ENCODE measurements around the gene CPNE4. TPM values are rescaled to one million over a fixed set of nuclear protein-coding genes. Genes with fewer than 3 reads are reported as not detected.

Gene CPNE4
- total and polyA plus RNA-seq, 8 donors: 0.15 to 8.9 (median 1.7) TPM

DNA sequence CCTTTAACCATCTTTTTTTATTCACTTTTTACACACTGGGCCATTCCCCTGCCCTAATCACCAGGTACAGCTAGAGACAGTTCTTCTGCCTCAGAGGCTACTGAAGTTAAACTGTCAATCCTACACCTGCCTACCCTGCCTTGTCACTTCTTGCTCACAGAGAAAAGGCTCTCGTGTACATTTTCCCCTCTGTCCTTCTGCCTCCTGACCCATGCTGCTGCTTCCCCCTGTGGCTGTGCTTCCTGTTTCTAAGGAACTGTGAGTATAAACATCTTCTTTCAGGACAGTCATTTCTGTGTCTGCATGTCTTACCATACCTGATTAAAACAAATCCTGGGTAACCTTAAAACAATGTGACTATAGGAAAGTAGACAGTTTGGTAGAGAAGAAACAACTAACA lies 295.6 kb downstream of the CPNE4 start:
- Histone ChIP-seq H3K4me1 (no peaks in the 10 kb centered on the region), H3K36me3 (no peaks in the 10 kb centered on the region), H3K9me3 (no peaks in the 10 kb centered on the region), H3K27ac (no peak overlapping the region), H3K27me3 (no peaks in the 10 kb centered on the region), H3K4me3 (no peak overlapping the region)
- WGBS, 5 donors: 22 to 60% (median 29%) methylated on average over 1 of the region's 1 CpG
- TF ChIP-seq POLR2A (IDR thresholded peaks at IDR 0.05) (no peak), POLR2AphosphoS5 (IDR thresholded peaks at IDR 0.05) (no peak), EP300 (IDR thresholded peaks at IDR 0.05) (no peak)
- TF ChIP-seq, protein P1, sequence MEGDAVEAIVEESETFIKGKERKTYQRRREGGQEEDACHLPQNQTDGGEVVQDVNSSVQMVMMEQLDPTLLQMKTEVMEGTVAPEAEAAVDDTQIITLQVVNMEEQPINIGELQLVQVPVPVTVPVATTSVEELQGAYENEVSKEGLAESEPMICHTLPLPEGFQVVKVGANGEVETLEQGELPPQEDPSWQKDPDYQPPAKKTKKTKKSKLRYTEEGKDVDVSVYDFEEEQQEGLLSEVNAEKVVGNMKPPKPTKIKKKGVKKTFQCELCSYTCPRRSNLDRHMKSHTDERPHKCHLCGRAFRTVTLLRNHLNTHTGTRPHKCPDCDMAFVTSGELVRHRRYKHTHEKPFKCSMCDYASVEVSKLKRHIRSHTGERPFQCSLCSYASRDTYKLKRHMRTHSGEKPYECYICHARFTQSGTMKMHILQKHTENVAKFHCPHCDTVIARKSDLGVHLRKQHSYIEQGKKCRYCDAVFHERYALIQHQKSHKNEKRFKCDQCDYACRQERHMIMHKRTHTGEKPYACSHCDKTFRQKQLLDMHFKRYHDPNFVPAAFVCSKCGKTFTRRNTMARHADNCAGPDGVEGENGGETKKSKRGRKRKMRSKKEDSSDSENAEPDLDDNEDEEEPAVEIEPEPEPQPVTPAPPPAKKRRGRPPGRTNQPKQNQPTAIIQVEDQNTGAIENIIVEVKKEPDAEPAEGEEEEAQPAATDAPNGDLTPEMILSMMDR (IDR thresholded peaks at IDR 0.05): no peak
- no peak for DNase-seq
- intact Hi-C loops (cut with DNase I; ENCODE audit: low total_unique reads): no loop called here

DNA sequence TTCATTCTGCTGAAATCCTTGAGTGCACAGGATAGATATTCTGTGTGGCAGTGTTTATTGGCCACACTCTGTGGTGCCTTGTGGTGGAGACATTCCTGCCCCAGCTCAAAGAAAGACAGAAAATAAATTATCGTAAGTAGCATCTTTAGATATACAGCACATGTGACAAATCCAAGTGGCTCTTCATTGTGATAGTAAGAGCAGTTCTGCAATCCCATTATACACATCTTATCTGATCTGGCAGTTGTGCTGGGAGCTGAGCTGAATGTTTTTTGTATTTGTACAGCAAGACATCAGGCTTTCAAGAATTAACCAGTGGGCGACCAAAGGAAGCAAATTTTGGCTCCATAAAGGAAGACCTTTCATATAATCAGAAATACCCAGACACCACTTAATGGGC lies 296.7 kb downstream of the CPNE4 start:
- Histone ChIP-seq H3K4me1 (no peaks in the 10 kb centered on the region), H3K9me3 (no peaks in the 10 kb centered on the region), H3K36me3 (no peaks in the 10 kb centered on the region), H3K27ac (no peak overlapping the region), H3K27me3 (no peaks in the 10 kb centered on the region), H3K4me3 (no peak overlapping the region)
- 73 to 81% (median 74%) methylated on average over 2 of the region's 2 CpGs for WGBS, 5 donors
- intact Hi-C loops (cut with DNase I; ENCODE audit: low total_unique reads): no loop called here
- DNase-seq: no peak
- TF ChIP-seq POLR2AphosphoS5 (IDR thresholded peaks at IDR 0.05) (no peak), POLR2A (IDR thresholded peaks at IDR 0.05) (no peak), EP300 (IDR thresholded peaks at IDR 0.05) (no peak)
- TF ChIP-seq, protein P1 (IDR thresholded peaks at IDR 0.05): no peak

DNA sequence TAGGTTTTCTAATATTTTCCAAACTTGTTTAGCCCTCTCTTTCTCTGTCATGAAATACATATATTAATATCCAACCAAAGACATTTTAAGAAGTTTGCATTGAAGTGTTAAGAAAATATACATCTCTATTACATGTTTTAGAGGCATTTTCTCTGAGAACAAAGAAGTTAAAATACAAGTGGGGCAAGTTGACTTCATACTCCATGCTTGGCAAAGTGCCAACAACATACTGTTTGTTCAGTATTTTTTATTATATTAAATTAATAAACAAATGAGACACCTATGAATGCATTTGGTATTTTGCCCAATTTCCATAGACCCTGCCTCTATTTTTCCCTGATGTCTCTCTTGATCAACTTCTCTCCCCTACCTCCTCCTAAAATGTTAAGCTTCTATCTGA lies 299.3 kb downstream of the CPNE4 start:
- no peak for TF ChIP-seq POLR2AphosphoS5 (IDR thresholded peaks at IDR 0.05)
- TF ChIP-seq, protein P1 (IDR thresholded peaks at IDR 0.05): no peak
- TF ChIP-seq EP300 (IDR thresholded peaks at IDR 0.05): no peak
- no peak for TF ChIP-seq POLR2A (IDR thresholded peaks at IDR 0.05)
- no peak for DNase-seq
- Histone ChIP-seq H3K9me3 (no peaks in the 10 kb centered on the region), H3K27ac (no peak overlapping the region), H3K4me3 (no peak overlapping the region), H3K4me1 (no peaks in the 10 kb centered on the region), H3K36me3 (no peaks in the 10 kb centered on the region), H3K27me3 (no peaks in the 10 kb centered on the region)
- intact Hi-C loops (cut with DNase I; ENCODE audit: low total_unique reads): no loop called here

DNA sequence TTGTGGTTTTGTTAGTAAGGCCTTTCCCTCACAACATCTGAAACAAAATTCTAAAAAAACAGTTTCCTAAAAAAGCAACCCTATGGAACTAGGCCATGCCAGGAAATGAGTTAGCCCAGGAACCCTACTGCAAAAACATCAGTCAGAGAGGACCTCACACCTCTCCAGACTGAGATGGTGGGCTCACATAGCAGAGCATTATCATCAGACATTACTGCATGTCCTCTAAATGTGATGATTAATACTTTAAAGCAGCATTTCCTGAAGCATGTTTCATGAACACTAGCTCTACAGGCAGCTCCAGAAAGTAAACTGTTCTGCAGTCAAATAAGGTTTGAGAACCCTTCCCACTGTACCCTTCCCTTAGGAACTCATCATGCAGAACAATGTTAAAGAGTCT lies 299.7 kb downstream of the CPNE4 start:
- no peaks in the 10 kb centered on the region for H3K4me1 ChIP-seq
- H3K27me3 ChIP-seq: no peaks in the 10 kb centered on the region
- H3K4me3 ChIP-seq: no peak overlapping the region
- H3K36me3 ChIP-seq: no peaks in the 10 kb centered on the region
- TF ChIP-seq POLR2A (IDR thresholded peaks at IDR 0.05): no peak
- no peak for DNase-seq
- no peak overlapping the region for H3K27ac ChIP-seq
- intact Hi-C loops (cut with DNase I; ENCODE audit: low total_unique reads): no loop called here
- H3K9me3 ChIP-seq: no peaks in the 10 kb centered on the region

DNA sequence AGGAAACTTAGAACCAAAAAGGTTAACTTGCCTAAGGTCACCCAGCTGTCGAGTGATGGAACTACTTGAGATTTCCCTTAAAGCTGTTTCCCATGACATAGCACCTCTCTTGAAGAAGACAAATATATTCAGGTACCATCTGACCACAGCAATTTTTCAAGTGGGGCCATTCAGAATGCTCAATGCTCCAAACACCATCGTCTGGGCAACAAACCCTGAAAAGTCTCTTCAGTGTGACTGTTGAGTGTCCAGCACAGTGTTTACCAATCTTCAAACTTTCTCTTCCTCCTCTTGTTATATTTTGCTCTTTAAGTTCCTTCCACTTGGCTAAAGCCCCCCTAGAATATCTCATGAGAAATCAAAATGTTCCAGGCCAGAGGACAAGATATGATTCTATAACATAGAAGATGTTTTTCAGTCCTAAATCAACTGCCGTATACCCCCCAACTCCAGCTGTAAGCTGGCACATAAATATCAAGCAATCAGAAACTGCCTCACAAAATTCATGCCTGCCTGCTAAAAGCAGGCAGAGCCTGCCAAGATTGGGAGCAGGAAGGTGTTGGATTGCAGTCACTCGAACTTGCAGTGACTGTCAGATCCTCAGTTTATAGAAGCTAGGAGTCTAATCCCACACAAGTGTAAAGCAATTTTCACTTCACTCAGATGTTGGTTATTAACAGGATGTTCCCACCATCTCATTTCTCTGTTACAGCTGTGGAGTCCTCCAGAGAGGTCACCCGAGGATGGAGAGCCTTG lies 301.6 kb downstream of the CPNE4 start:
- TF ChIP-seq POLR2A (IDR thresholded peaks at IDR 0.05) (no peak), EP300 (IDR thresholded peaks at IDR 0.05) (no peak), POLR2AphosphoS5 (IDR thresholded peaks at IDR 0.05) (no peak)
- TF ChIP-seq, protein P1 (IDR thresholded peaks at IDR 0.05): no peak
- Histone ChIP-seq H3K27ac (no peak overlapping the region), H3K36me3 (no peaks in the 10 kb centered on the region), H3K4me1 (no peaks in the 10 kb centered on the region), H3K4me3 (no peak overlapping the region), H3K9me3 (no peaks in the 10 kb centered on the region), H3K27me3 (no peaks in the 10 kb centered on the region)
- DNase-seq: no peak
- WGBS, 5 donors: 64 to 78% (median 70%) methylated on average over 5 of the region's 5 CpGs
- intact Hi-C loops (cut with DNase I; ENCODE audit: low total_unique reads): no loop called here

Data from stomach (tissue), 9 donors.